ENCODE measurements around the gene VAV1.

DNA sequence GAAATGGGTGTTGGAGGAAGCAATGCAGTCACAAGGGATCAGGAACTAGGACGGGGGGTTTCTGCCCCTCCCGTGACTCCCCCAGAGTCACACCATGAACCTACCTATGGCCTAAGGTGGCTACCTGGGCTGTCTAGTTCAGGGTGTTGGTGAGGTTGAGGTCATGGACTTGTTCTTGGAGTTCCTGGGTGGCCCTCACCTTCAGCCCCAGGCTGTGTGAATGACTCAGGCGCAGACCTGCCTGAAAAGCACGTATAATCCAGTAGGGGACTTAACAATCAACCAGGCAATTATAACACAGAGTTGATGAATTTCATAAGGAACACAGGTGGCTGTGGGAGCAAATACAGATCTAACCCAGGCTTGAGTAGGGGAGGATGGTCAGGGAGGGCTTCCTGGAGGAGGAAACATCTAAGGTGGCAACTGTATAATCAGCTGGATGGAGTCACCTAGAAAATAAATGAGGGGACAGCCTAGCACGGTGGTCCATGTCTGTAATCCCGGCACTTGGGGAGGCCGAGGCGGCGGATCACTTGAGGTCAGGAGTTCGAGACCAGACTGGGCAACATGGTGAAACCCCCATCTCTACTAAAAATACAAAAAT, 89.3 kb downstream of the VAV1 start:
- TF ChIP-seq, protein P1, sequence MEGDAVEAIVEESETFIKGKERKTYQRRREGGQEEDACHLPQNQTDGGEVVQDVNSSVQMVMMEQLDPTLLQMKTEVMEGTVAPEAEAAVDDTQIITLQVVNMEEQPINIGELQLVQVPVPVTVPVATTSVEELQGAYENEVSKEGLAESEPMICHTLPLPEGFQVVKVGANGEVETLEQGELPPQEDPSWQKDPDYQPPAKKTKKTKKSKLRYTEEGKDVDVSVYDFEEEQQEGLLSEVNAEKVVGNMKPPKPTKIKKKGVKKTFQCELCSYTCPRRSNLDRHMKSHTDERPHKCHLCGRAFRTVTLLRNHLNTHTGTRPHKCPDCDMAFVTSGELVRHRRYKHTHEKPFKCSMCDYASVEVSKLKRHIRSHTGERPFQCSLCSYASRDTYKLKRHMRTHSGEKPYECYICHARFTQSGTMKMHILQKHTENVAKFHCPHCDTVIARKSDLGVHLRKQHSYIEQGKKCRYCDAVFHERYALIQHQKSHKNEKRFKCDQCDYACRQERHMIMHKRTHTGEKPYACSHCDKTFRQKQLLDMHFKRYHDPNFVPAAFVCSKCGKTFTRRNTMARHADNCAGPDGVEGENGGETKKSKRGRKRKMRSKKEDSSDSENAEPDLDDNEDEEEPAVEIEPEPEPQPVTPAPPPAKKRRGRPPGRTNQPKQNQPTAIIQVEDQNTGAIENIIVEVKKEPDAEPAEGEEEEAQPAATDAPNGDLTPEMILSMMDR (IDR thresholded peaks at IDR 0.05) = no peak
- no peak for TF ChIP-seq ZFX (IDR thresholded peaks at IDR 0.05; ENCODE audit: borderline replicate concordance)
